PFSK-1 (cell line): ENCODE measurements around the gene C1QA.

Source experiments
- FOXP2 ChIP-seq: optimal IDR thresholded peaks from 2 replicates; pipeline ENCODE3; 2011; ENCODE audit warnings: borderline replicate concordance, control low read depth, inconsistent platforms; ENCODE audit not compliant: insufficient read depth; ENCODE audit errors: extremely low read length, extremely low read depth
- POLR2AphosphoS5 ChIP-seq: IDR thresholded peaks from 2 replicates; pipeline ENCODE4 v1.6.1; 2012; ENCODE audit warnings: low read depth, mild to moderate bottlenecking, control low read depth, low read length, moderate library complexity
- SIN3A ChIP-seq: IDR thresholded peaks from 2 replicates; pipeline ENCODE4 v1.6.1; 2012; ENCODE audit warnings: mild to moderate bottlenecking, low read length, moderate library complexity, borderline replicate concordance; ENCODE audit not compliant: insufficient read depth
- TAF1 ChIP-seq: IDR thresholded peaks from 2 replicates; pipeline ENCODE4 v1.6.1; 2012; ENCODE audit warnings: low read length, control low read depth, borderline replicate concordance; ENCODE audit not compliant: insufficient read depth
- TF ChIP-seq, protein P1 (sequence below), 2 experiments: IDR thresholded peaks; 2 replicates each; pipeline versions ENCODE4 v1.6.1 to v1.8.0; 2011 to 2012; ENCODE audit warnings: low read depth in 2 of 2, low read length in 2 of 2, control low read depth in 1 of 2, inconsistent platforms in 1 of 2, mild to moderate bottlenecking in 1 of 2, moderate library complexity in 1 of 2; ENCODE audit not compliant: insufficient read depth in 1 of 2

The C1QA gene

DNA sequence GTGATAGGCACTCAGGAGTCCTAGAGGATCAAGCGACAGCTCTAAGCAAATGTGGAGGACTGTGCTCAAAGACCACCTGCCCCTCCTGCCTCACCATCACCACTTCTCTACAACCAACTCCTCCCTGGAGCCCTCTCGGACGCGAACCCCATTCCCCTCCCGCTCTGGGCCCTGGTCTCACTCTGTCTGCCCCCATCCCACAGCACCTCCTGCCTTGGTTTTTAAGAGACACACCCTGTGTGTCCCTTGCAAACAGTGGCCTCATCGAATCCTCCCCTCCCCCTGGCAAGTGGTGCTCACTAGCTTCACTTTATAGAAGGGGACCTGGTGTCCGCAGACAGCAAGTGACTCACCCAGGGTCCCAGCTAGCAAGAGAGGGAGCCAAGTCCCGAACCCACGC lies 44.4 kb upstream of the C1QA start:
- TF ChIP-seq, protein P1, sequence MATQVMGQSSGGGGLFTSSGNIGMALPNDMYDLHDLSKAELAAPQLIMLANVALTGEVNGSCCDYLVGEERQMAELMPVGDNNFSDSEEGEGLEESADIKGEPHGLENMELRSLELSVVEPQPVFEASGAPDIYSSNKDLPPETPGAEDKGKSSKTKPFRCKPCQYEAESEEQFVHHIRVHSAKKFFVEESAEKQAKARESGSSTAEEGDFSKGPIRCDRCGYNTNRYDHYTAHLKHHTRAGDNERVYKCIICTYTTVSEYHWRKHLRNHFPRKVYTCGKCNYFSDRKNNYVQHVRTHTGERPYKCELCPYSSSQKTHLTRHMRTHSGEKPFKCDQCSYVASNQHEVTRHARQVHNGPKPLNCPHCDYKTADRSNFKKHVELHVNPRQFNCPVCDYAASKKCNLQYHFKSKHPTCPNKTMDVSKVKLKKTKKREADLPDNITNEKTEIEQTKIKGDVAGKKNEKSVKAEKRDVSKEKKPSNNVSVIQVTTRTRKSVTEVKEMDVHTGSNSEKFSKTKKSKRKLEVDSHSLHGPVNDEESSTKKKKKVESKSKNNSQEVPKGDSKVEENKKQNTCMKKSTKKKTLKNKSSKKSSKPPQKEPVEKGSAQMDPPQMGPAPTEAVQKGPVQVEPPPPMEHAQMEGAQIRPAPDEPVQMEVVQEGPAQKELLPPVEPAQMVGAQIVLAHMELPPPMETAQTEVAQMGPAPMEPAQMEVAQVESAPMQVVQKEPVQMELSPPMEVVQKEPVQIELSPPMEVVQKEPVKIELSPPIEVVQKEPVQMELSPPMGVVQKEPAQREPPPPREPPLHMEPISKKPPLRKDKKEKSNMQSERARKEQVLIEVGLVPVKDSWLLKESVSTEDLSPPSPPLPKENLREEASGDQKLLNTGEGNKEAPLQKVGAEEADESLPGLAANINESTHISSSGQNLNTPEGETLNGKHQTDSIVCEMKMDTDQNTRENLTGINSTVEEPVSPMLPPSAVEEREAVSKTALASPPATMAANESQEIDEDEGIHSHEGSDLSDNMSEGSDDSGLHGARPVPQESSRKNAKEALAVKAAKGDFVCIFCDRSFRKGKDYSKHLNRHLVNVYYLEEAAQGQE (IDR thresholded peaks at IDR 0.05; ENCODE audit: insufficient read depth in 1 of 2, low read depth in 2 of 2, low read length in 2 of 2): no peak
- TF ChIP-seq FOXP2 (no peak), POLR2AphosphoS5 (no peak), SIN3A (no peak), TAF1 (no peak)

DNA sequence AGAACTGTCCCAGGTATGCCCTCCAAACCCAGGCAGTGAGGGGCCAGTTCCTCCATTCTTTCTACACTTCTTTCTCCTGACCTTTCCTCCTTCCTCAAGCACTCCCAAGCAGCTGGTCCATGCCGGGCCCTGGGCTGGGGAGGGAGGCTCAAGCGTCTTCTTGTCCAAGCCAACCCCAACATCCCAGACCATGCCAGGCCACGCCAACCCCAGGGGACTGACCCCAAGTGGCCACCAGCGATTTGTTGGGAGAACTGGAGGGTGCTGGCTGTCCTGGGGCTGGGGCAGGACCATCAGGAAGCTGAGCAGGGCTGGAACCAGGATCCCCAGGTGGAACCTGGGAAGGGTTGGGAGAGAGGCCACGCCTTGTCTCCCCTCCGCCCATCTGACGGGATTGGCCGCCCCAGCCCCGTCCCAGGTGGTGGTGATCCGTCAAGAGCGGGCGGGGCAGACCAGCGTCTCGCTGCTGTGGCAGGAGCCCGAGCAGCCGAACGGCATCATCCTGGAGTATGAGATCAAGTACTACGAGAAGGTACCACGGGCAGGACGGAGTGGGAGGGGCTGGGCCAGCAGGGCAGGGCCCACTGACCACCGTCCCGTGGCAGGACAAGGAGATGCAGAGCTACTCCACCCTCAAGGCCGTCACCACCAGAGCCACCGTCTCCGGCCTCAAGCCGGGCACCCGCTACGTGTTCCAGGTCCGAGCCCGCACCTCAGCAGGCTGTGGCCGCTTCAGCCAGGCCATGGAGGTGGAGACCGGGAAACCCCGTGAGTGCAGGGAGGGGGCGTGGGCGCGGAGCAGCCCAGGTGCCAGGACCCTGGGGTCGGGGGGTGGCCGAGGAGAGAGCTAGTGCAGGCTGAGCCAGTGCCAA lies 43.3 kb upstream of the C1QA start:
- TF ChIP-seq POLR2AphosphoS5 (no peak), TAF1 (no peak), FOXP2 (no peak), SIN3A (no peak)
- TF ChIP-seq, protein P1 (IDR thresholded peaks at IDR 0.05; ENCODE audit: insufficient read depth in 1 of 2, low read depth in 2 of 2, low read length in 2 of 2): no peak

- TF ChIP-seq SIN3A: no peak
- no peak for TF ChIP-seq TAF1
- TF ChIP-seq, protein P1 (IDR thresholded peaks at IDR 0.05; ENCODE audit: insufficient read depth in 1 of 2, low read depth in 2 of 2, low read length in 2 of 2): no peak
- TF ChIP-seq POLR2AphosphoS5: no peak
- no peak for TF ChIP-seq FOXP2
Observed at GRCh38 chr1:22594396-22594795, 42.0 kb upstream of the C1QA start.

DNA sequence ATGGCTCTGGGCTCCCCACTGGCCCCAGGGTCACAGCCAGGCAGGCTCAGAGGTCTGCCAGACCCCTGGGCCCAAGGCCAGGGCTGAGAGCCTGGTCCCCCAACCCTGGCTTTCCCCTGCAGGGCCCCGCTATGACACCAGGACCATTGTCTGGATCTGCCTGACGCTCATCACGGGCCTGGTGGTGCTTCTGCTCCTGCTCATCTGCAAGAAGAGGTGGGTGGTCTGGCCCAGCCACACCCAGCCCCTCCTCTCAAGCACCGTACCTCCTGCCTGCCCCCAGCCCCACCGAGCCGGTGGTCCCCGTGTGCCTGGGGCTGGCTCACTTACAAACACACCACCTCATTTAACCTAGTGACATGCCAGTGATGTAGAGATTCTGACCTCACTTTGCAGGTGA lies 41.3 kb upstream of the C1QA start:
- TF ChIP-seq, protein P1 (IDR thresholded peaks at IDR 0.05; ENCODE audit: insufficient read depth in 1 of 2, low read depth in 2 of 2, low read length in 2 of 2): no peak
- no peak for TF ChIP-seq FOXP2
- TF ChIP-seq SIN3A: no peak
- no peak for TF ChIP-seq TAF1
- TF ChIP-seq POLR2AphosphoS5: no peak
